Ascending aorta (tissue), 2 donors: ENCODE results near the gene UBFD1. TPM values are rescaled to one million over a fixed set of nuclear protein-coding genes. Genes with fewer than 3 reads are reported as not detected.

Experiments
- DNase-seq, 2 donors: peaks; one replicate each; pipeline ENCODE4 v3.0.0-alpha.2; 2019; ENCODE audit warnings: low spot score in 2 of 2
- H3K27ac ChIP-seq, 2 donors: fragments of 200-600 bp; sonication (generic); one replicate each; pipeline ENCODE4 v1.5.1; 2016 to 2017; ENCODE audit warnings: mild to moderate bottlenecking in 1 of 2
- H3K27me3 ChIP-seq: fragments of 200-600 bp; sonication (generic); one replicate; pipeline ENCODE4 v1.5.1; 2017
- H3K36me3 ChIP-seq, 2 donors: fragments of 200-600 bp; sonication (generic); one replicate each; pipeline ENCODE4 v1.5.1; 2016
- H3K4me1 ChIP-seq, 2 donors: fragments of 200-600 bp; sonication (generic); one replicate each; pipeline ENCODE4 v1.5.1; 2016 to 2017; ENCODE audit warnings: mild to moderate bottlenecking in 1 of 2
- H3K4me3 ChIP-seq, 2 donors: fragments of 200-600 bp; sonication (generic); one replicate each; pipeline ENCODE4 v1.5.1; 2016 to 2017; ENCODE audit warnings: mild to moderate bottlenecking in 1 of 2
- H3K9me3 ChIP-seq, 2 donors: fragments of 200-600 bp; sonication (generic); one replicate each; pipeline ENCODE4 v1.5.1; 2016
- intact Hi-C: fragments of 100-400 bp; cut with DNase I; formaldehyde crosslinking; loops from one replicate; pipeline ENCODE4 v1.15.1; 2023
- total RNA-seq: library from RNA; depleted of rRNA; stranded (reverse); fragments of >200 nt; gene quantifications from one replicate; pipeline ENCODE4 v1.1.0, GENCODE V29; 2016
- TF ChIP-seq, protein P1 (sequence below), 3 experiments: fragments of 200-600 bp in 2 of 3; fragments of 450-650 bp in 1 of 3; sonication (generic) in 2 of 3; IDR thresholded peaks; one replicate each; pipeline ENCODE4 v1.5.1; 2016 to 2019; ENCODE audit warnings: antibody characterized with exemption in 3 of 3, mild to moderate bottlenecking in 1 of 3, moderate library complexity in 1 of 3

UBFD1 gene
- total RNA-seq, 1 donor from 2014 or later: 51.8 TPM

DNA sequence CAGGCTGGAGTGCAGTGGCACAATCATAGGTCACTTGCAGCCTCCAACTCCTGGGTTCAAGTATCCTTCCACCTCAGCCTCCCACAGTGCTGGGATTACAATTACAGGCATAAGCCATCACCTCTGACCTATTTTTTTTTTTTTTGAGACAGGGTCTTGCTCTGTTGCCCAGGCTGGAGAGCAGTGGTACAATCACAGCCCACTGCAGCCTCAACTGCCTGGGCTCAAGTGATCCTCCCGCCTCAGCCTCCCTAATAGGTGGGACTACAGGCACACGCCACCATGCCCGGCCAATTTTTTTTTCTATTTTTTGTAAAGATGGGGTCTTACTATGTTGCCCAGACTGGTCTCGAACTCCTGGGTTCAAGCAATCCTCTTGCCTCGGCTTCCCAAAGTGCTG, 41.6 kb upstream of the UBFD1 start:
- no peaks in the 10 kb centered on the region for H3K4me1 ChIP-seq
- H3K27ac ChIP-seq: no peak overlapping the region
- TF ChIP-seq, protein P1, sequence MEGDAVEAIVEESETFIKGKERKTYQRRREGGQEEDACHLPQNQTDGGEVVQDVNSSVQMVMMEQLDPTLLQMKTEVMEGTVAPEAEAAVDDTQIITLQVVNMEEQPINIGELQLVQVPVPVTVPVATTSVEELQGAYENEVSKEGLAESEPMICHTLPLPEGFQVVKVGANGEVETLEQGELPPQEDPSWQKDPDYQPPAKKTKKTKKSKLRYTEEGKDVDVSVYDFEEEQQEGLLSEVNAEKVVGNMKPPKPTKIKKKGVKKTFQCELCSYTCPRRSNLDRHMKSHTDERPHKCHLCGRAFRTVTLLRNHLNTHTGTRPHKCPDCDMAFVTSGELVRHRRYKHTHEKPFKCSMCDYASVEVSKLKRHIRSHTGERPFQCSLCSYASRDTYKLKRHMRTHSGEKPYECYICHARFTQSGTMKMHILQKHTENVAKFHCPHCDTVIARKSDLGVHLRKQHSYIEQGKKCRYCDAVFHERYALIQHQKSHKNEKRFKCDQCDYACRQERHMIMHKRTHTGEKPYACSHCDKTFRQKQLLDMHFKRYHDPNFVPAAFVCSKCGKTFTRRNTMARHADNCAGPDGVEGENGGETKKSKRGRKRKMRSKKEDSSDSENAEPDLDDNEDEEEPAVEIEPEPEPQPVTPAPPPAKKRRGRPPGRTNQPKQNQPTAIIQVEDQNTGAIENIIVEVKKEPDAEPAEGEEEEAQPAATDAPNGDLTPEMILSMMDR (IDR thresholded peaks at IDR 0.05): no peak
- no peaks in the 10 kb centered on the region for H3K27me3 ChIP-seq
- intact Hi-C loops: no loop called here
- H3K9me3 ChIP-seq: no peaks in the 10 kb centered on the region
- no peak for DNase-seq
- peaks cover 0 to 8% of the 10 kb centered on the region in 2 donors for H3K36me3 ChIP-seq
- no peak overlapping the region for H3K4me3 ChIP-seq

DNA sequence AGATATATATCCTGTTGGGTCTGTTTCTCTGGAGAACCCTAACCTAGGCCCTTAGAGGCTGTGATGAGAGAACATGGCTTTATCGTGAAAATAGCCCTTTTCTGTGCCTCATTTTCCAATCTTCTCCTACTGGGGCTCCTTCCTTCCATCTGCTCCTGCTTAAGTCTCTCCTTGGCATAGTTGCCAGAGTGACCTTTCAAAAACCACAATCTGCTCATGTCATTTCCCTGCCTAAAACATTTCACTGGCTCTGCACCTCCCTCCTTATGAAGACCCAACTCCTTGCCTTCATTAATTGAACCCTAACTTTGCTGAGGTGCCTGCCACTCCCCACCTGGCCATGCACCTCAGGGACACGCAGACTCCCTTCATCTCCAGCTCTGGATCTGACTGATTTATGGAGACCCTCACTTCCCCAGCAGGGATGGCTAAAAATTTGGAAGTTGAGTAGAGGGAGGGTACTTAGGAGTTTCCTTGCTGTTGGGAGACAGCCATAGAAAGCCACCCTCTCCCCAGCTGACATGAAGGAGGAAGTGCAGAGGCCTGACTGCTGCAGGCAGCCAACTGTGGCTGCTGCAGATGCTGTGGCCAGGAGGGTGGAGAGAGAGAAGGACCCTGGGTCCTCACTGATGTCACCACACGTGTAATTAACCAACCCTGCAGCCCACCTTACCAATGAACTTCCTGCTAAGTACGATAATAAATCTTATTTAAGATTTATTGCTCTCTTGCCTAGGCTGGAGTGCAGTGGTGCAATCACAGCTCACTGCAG, 41.0 kb upstream of the UBFD1 start:
- H3K9me3 ChIP-seq: no peaks in the 10 kb centered on the region
- peaks cover 0 to 8% of the 10 kb centered on the region in 2 donors for H3K36me3 ChIP-seq
- no peak for DNase-seq
- no peak overlapping the region for H3K27ac ChIP-seq
- TF ChIP-seq, protein P1 (IDR thresholded peaks at IDR 0.05): no peak
- H3K4me3 ChIP-seq: no peak overlapping the region
- intact Hi-C loops: no loop called here
- no peaks in the 10 kb centered on the region for H3K27me3 ChIP-seq
- H3K4me1 ChIP-seq: no peaks in the 10 kb centered on the region

DNA sequence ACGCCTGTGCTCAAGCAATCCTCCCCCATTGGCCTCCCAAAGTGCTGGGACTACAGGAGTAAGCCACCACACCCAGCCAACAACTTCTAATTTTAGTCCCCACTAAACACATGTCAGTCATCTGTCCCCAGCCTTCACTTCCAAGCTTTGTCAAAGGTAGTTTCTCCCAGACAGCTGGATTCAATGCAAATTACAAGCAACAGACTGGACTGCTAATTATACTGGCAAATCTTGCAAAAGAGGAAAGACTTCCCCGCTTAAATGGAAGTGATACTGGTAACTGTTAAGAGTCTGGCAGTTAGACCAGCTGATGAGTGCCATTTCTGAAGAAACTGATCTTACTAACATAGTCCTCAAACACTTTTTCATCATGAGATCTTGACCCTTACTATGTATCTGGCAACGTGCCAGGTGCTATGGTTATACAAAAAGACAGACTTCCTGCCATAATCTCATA, 39.1 kb upstream of the UBFD1 start:
- no peak overlapping the region for H3K27ac ChIP-seq
- TF ChIP-seq, protein P1 (IDR thresholded peaks at IDR 0.05): no peak

DNA sequence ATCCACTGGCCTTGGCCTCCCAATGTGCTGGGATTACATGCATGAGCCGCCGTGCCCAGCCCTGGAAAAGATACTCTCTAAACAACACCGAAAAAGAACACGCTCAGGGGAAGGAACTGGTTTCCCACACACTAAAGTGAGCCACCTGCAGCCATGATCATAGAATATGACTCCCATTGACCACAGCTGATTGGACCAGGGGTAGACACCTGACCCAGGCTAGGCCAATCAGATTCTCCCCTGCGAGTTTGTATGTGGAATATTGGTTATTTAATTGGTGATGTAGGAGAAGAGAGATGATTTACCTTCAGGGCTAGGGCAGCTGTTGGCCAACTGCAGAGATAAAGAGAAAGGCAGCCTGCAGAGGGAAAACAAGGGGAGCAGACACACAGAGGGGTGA, 38.2 kb upstream of the UBFD1 start:
- intact Hi-C loops: no loop called here

More for the DNA sequence above, 39.1 kb upstream of the UBFD1 start:
- intact Hi-C loops: no loop called here
- Histone ChIP-seq H3K36me3 (peaks cover 5 to 27% of the 10 kb centered on the region in 2 donors), H3K4me1 (no peaks in the 10 kb centered on the region), H3K4me3 (no peak overlapping the region), H3K27me3 (no peaks in the 10 kb centered on the region), H3K9me3 (no peaks in the 10 kb centered on the region)
- DNase-seq: no peak

DNA sequence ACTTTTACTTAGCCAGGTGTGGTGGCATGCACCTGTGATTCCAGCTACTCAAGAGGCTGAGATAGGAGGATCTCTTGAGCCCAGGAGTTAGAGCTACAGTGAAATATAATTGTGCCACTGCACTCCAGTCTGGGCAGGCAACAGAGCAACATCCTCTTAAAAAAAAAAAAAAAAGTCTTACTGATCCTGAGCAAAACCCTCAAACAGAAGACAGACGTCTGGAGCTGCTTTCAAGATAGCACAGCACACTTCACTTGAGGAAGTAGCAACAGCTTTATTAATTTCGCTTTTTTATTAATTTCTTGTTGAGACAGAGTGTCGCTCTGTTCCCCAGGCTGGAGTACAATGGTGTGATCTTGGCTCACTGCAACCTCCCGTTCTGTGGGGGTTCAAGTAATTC, 37.0 kb upstream of the UBFD1 start:
- TF ChIP-seq, protein P1 (IDR thresholded peaks at IDR 0.05): no peak
- Histone ChIP-seq H3K27me3 (no peaks in the 10 kb centered on the region), H3K4me3 (no peak overlapping the region), H3K9me3 (no peaks in the 10 kb centered on the region), H3K27ac (no peak overlapping the region), H3K4me1 (no peaks in the 10 kb centered on the region), H3K36me3 (peaks cover 11 to 43% of the 10 kb centered on the region in 2 donors)
- DNase-seq: no peak
- intact Hi-C loops: no loop called here

More for the DNA sequence above, 38.2 kb upstream of the UBFD1 start:
- no peak for DNase-seq
- TF ChIP-seq, protein P1 (IDR thresholded peaks at IDR 0.05): no peak
- H3K4me1 ChIP-seq: no peaks in the 10 kb centered on the region
- no peak overlapping the region for H3K4me3 ChIP-seq
- H3K9me3 ChIP-seq: no peaks in the 10 kb centered on the region
- H3K36me3 ChIP-seq: peaks cover 7 to 35% of the 10 kb centered on the region in 2 donors
- H3K27me3 ChIP-seq: no peaks in the 10 kb centered on the region
- H3K27ac ChIP-seq: no peak overlapping the region
